Subcutaneous abdominal adipose tissue (tissue), 5 donors: ENCODE results near the gene LRCH3.
"Not testable (repeated sequence)": the region's sequence is repeated elsewhere in the genome, so short reads cannot be mapped to it uniquely, and the experiment has no call there.

Source experiments
- H3K27ac ChIP-seq: one replicate; pipeline ENCODE4 v1.7.0; 2013; ENCODE audit warnings: low read depth, mild to moderate bottlenecking, inconsistent platforms, low read length, moderate library complexity
- H3K27me3 ChIP-seq, 5 donors: one replicate each; pipeline ENCODE4 v1.7.0; 2013; ENCODE audit warnings: low read length in 5 of 5, inconsistent platforms in 1 of 5; ENCODE audit not compliant: control insufficient read depth in 5 of 5, insufficient read depth in 4 of 5
- H3K36me3 ChIP-seq, 5 donors: one replicate each; pipeline ENCODE4 v1.7.0; 2013; ENCODE audit warnings: low read length in 5 of 5; ENCODE audit not compliant: control insufficient read depth in 5 of 5, insufficient read depth in 5 of 5
- H3K4me1 ChIP-seq, 5 donors: one replicate each; pipeline ENCODE4 v1.7.0; 2013; ENCODE audit warnings: low read length in 5 of 5, mild to moderate bottlenecking in 3 of 5, moderate library complexity in 1 of 5; ENCODE audit not compliant: control insufficient read depth in 5 of 5, insufficient read depth in 5 of 5
- H3K4me3 ChIP-seq, 5 donors: one replicate each; pipeline ENCODE4 v1.7.0; 2013; ENCODE audit warnings: low read length in 5 of 5, low read depth in 1 of 5
- H3K9ac ChIP-seq, 5 donors: one replicate each; pipeline ENCODE4 v1.7.0; 2013; ENCODE audit warnings: low read length in 5 of 5, mild to moderate bottlenecking in 4 of 5, moderate library complexity in 3 of 5
- H3K9me3 ChIP-seq, 5 donors: one replicate each; pipeline ENCODE4 v1.7.0; 2013; ENCODE audit warnings: low read length in 5 of 5; ENCODE audit not compliant: control insufficient read depth in 5 of 5
- donor health status: healthy.
- donor health status: healthy.
- donor health status: healthy.
- donor health status: healthy.
- donor health status: healthy.

LRCH3 gene

DNA sequence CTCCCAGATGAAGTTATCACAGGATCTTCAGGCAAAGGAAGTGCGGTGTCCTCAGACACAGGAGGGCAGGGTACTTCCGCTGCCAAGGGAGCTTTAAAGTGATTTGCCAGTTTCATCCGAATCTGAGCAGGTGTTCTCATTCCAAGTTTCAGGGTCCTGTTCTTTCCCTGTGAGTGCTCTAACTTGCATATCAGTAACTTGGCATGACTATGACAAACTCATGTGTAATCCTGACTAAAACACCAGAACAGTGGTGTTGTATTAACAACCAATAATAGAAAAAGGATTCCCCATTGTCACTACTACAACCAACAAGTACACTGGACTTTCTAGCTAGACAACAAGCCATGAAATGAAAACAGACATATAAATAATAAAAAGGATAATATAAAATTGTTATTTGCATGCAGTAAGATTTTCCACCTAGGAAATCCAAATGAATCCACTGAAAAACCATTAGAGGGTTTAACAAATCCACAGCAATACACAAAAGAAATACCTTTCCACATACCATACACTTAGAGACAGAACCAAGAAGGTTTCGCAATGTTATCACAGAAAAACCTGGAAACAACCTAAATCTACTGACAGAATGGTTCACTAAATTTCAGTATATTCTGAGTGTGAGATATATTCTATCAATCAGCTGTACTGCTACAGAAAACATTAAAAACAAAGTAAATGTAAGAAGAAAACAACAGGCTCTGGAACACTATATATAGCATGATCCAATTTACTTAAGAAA, 118.1 kb downstream of the LRCH3 start:
- peaks cover 0 to 6% (median 3%) of the 10 kb centered on the region in 5 donors for H3K4me1 ChIP-seq
- H3K36me3 ChIP-seq = peaks cover 0 to 18% (median 11%) of the 10 kb centered on the region in 5 donors
- H3K27ac ChIP-seq = no peak overlapping the region
- H3K9ac ChIP-seq = no peak overlapping the region
- H3K4me3 ChIP-seq = no peak overlapping the region
- no peaks in the 10 kb centered on the region for H3K27me3 ChIP-seq
- no peaks in the 10 kb centered on the region for H3K9me3 ChIP-seq

DNA sequence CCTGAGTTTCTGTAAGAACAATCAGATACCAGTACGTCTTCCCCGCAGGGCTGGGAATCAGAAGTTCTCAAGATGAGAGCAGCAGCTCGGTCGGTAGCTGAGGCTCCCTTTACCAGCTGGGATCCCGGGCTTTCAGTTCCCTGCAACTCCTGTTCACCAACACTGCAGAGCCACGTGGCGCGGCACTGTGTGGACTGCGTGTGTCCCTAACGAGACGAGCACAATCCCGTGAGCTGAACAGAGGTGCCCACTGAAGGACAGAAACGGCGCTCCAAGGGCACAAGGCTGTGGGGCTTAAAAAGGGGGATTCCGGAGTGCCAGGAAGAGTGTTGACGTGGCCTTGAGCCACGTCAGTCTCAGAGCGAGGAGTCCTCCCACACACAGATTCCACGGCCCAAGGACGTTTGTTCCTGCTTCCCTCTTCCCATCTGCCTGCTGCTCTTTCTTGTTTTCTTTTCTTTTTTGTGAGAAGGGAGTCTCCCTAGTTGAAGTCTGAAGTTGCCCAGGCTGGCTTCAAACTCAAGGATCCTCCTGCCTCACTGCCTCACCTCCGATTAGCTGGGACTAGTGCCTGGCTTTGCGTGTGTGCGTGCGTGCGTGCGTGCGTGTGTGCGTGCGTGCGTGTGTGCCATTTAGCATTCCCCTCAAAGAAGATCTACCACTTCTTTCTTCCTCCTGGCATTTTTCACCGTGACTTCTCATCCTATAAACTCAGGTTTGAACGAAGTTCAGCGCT, 121.9 kb downstream of the LRCH3 start:
- Histone ChIP-seq H3K36me3 (peaks cover 0 to 18% (median 11%) of the 10 kb centered on the region in 5 donors), H3K4me1 (peaks cover 0 to 3% (median 0%) of the 10 kb centered on the region in 5 donors), H3K27me3 (no peaks in the 10 kb centered on the region), H3K4me3 (no peak overlapping the region), H3K27ac (no peak overlapping the region), H3K9ac (no peak overlapping the region), H3K9me3 (no peaks in the 10 kb centered on the region)

DNA sequence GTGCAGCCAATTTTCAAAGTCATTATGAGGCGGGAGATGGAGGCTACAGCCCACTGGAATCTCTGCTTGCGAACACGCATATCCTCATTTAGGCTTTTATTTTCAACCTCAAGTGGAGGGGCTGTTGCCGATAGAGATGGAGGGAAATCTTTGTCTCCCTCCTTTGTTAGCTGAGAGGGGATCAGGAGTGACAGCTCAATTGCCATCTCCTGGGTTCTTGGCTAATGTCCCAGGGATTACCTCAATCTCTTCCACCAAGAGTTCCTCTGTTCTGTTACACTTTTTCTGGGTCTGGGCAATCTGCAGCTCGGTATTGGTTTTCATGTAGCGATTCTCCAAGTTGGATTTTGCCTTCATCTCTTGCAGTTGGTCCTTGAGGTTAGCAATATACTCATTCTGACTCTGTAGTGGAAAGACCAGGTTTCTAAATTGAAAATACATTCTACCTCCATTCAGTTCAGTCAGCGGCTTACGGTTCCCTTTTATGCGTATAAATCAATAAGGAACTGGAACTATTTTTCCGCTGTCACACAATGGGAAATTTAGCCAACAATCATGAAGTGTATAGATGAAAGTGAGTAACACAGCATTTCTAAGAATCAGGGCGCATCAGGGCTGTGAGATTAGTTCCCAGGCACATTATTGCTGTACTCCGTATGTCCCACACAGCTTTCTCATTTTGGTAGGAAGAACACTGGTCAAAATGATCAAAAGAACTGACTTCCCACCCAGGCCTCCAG, 122.8 kb downstream of the LRCH3 start:
- Histone ChIP-seq H3K27me3 (no peaks in the 10 kb centered on the region), H3K9me3 (no peaks in the 10 kb centered on the region), H3K4me1 (peaks cover 0 to 3% (median 0%) of the 10 kb centered on the region in 5 donors), H3K4me3 (no peak overlapping the region), H3K27ac (no peak overlapping the region), H3K9ac (no peak overlapping the region), H3K36me3 (peaks cover 0 to 15% (median 11%) of the 10 kb centered on the region in 5 donors)

DNA sequence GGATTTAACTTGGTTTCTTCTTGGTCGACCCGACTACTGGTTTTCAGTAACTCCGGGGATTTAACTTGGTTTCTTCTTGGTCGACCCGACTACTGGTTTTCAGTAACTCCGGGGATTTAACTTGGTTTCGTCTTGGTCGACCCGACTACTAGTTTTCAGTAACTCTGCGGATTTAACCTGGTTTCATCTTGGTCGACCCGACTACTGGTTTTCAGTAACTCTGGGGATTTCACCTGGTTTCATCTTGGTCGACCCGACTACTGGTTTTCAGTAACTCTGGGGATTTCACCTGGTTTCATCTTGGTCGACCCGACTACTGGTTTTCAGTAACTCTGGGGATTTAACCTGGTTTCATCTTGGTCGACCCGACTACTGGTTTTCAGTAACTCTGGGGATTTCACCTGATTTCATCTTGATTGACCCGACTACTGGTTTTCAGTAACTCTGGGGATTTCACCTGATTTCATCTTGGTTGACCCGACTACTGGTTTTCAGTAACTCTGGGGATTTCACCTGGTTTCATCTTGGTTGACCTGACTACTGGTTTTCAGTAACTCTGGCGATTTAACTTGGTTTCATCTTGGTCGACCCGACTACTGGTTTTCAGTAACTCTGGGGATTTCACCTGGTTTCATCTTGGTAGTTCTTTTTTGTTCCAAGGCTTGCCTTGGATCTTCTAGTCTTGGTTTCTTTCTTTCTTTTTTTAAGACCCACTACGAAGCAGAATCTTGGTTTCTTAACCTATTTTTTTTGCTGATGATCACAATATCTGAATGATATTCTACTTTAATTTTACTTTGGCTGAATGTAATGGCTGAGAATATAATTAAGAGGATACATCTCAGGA, 130.6 kb downstream of the LRCH3 start:
- H3K36me3 ChIP-seq = peaks cover 5 to 28% (median 14%) of the 10 kb centered on the region in 5 donors
- not testable (repeated sequence) for H3K4me3 ChIP-seq, H3K4me1 ChIP-seq, H3K9ac ChIP-seq, H3K27ac ChIP-seq, H3K27me3 ChIP-seq, H3K9me3 ChIP-seq

DNA sequence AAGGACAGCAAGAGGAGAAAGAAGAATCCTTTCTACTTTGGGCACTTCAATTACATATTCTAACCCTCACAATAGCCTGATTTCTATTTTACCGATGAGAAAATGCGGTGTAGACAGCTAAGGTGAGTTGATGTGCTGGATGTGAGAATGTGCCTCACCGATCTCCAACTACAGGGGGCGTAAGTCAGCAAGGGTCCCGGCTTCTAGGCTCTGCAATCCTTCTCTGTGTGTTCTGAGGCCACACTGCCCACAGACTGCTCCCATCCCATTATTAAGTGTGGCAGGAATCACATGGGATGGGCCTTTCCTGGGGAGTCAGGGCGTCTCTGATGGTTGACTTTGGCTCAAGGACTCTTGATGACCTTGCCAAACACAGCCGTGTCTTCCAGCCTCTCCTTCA, 135.4 kb downstream of the LRCH3 start:
- H3K36me3 ChIP-seq = peaks cover 5 to 47% (median 26%) of the 10 kb centered on the region in 5 donors
- no peaks in the 10 kb centered on the region for H3K27me3 ChIP-seq
- no peak overlapping the region for H3K9ac ChIP-seq
- no peak overlapping the region for H3K27ac ChIP-seq
- no peak overlapping the region for H3K4me3 ChIP-seq
- H3K4me1 ChIP-seq = no peaks in the 10 kb centered on the region
- H3K9me3 ChIP-seq = no peaks in the 10 kb centered on the region

DNA sequence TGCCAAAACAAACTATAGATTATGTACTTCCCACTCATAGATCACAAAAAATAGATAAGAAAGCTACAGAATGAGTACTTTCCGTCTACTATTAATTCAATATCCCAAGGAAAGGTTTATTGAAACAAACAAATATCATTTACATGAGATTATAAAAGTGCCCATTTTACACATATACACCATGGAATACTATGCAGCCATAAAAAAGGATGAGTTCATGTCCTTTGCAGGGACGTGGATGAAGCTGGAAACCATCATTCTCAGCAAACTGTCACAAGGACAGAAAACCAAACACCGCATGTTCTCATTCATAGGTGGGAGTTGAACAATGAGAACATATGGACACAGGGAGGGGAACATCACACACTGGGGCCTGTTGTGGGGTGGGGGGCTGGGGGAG, 136.5 kb downstream of the LRCH3 start:
- not testable (repeated sequence) for H3K9me3 ChIP-seq, H3K4me1 ChIP-seq, H3K27me3 ChIP-seq, H3K9ac ChIP-seq, H3K4me3 ChIP-seq, H3K27ac ChIP-seq
- peaks cover 0 to 48% (median 26%) of the 10 kb centered on the region in 5 donors for H3K36me3 ChIP-seq

DNA sequence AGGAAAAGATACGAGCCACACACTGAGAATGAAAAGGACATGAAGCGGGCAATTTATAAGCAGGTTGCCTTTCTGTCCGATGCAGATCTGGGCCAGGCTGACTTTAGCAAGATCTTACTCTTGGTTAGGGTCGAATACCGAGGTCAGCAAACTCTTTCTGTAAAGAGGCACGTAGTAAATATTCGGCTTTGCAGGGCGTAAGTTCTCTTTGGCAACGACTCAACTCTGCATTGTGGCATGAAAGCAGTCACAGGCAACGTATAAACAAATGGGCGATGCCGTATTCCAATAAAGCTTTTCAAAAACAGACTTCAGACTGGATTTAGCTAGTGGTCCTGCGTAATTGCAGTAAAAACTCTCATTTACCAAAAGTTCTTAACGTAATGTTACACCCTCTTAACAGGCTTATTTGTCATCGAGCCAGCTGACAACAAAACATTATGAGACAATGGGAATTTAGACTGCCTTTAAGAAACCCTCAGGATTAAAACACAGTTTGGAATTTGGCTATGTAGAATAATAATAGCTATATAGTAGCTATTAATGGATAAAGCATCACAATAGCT, 145.8 kb downstream of the LRCH3 start:
- Histone ChIP-seq H3K9ac (no peak overlapping the region), H3K4me1 (no peaks in the 10 kb centered on the region), H3K27me3 (no peaks in the 10 kb centered on the region), H3K27ac (no peak overlapping the region), H3K36me3 (peaks cover 5 to 21% (median 13%) of the 10 kb centered on the region in 5 donors), H3K9me3 (no peaks in the 10 kb centered on the region), H3K4me3 (no peak overlapping the region)
